ENCODE results near the gene WAPL. TPM values are rescaled to one million over a fixed set of nuclear protein-coding genes. Genes with fewer than 3 reads are reported as not detected.
"Not testable (repeated sequence)": the region's sequence is repeated elsewhere in the genome, so short reads cannot be mapped to it uniquely, and the experiment has no call there.

Gene WAPL
- polyA plus RNA-seq, 1 of the 3 experiments (the other 2 are of a cell fraction), result 8.7 TPM

- 65% methylated on average over 12 of the region's 14 CpGs for WGBS (ENCODE audit: low lambda C conversion rate)
- no peak overlapping the region for H2AFZ ChIP-seq (ENCODE audit: low read depth)
- H3K79me2 ChIP-seq (ENCODE audit: insufficient read depth), result no peaks in the 10 kb centered on the region
- no peaks in the 10 kb centered on the region for H3K4me1 ChIP-seq (ENCODE audit: control insufficient read depth in 1 of 2, insufficient read depth in 2 of 2, low read depth in 1 of 2, low read length in 1 of 2)
- no peaks in the 10 kb centered on the region for H3K9me2 ChIP-seq
- H3K36me3 ChIP-seq (replicated peaks in 1 of 2; ENCODE audit: control insufficient read depth in 1 of 2, insufficient read depth in 2 of 2, low read length in 1 of 2), result no peaks in the 10 kb centered on the region
- no peak for TF ChIP-seq TCF12 (IDR thresholded peaks at IDR 0.05)
- no peak for TF ChIP-seq FOXM1 (IDR thresholded peaks at IDR 0.05; ENCODE audit: low read depth)
- H3K9ac ChIP-seq, result no peak overlapping the region
- H4K20me1 ChIP-seq (ENCODE audit: insufficient read depth), result no peaks in the 10 kb centered on the region
- H3K27ac ChIP-seq (ENCODE audit: low read depth in 2 of 2, low read length in 1 of 2), result no peak overlapping the region
- ChIA-PET CTCF (interaction anchor here (0.6 to 3.2 kb wide), 4 partner anchors 10 to 195 kb away, joined by 3 to 12 read pairs (median 8); no protein-coding TSS in a partner anchor), POLR2A (no interaction called here)
- H3F3A ChIP-seq (replicated peaks; ENCODE audit: insufficient read depth), result no peaks in the 10 kb centered on the region
- H3K4me2 ChIP-seq, result no peak overlapping the region
- H3K27me3 ChIP-seq (ENCODE audit: insufficient read depth), result no peaks in the 10 kb centered on the region
- DNase-seq, result no peak
- H3K9me3 ChIP-seq, result no peaks in the 10 kb centered on the region
- H3K4me3 ChIP-seq (ENCODE audit: low read depth in 2 of 2, low read length in 1 of 2), result no peak overlapping the region
Observed at GRCh38 chr10:86390337-86391120, 131.1 kb downstream of the WAPL start.

GRCh38 chr10:86389441-86390193 is 132.0 kb downstream of the WAPL start:
- no peaks in the 10 kb centered on the region for H3K9me3 ChIP-seq
- no peaks in the 10 kb centered on the region for H3F3A ChIP-seq (replicated peaks; ENCODE audit: insufficient read depth)
- no peak overlapping the region for H3K9ac ChIP-seq
- no peak overlapping the region for H2AFZ ChIP-seq (ENCODE audit: low read depth)
- H3K4me3 ChIP-seq (ENCODE audit: low read depth in 2 of 2, low read length in 1 of 2), result no peak overlapping the region
- ChIA-PET POLR2A (no interaction called here), CTCF (interaction anchor here (0.7 to 3.2 kb wide), 2 partner anchors 9 to 12 kb away, joined by 3 to 12 read pairs; no protein-coding TSS in a partner anchor)
- H3K4me1 ChIP-seq (ENCODE audit: control insufficient read depth in 1 of 2, insufficient read depth in 2 of 2, low read depth in 1 of 2, low read length in 1 of 2), result no peaks in the 10 kb centered on the region
- 83% methylated on average over 23 of the region's 53 CpGs for WGBS (ENCODE audit: low lambda C conversion rate)
- H3K79me2 ChIP-seq (ENCODE audit: insufficient read depth), result no peaks in the 10 kb centered on the region
- no peaks in the 10 kb centered on the region for H4K20me1 ChIP-seq (ENCODE audit: insufficient read depth)
- no peak overlapping the region for H3K4me2 ChIP-seq
- no peak for TF ChIP-seq IRF3 (IDR thresholded peaks at IDR 0.05; ENCODE audit: low read depth, low read length)
- no peak for TF ChIP-seq GATA2 (CRISPR knock-in tag; IDR thresholded peaks at IDR 0.05)
- TF ChIP-seq YY1 (IDR thresholded peaks at IDR 0.05; ENCODE audit: low read depth), result no peak
- no peak for TF ChIP-seq RFX5 (IDR thresholded peaks at IDR 0.05; ENCODE audit: low read length)
- TF ChIP-seq MXI1 (IDR thresholded peaks at IDR 0.05; ENCODE audit: low read depth, low read length), result no peak
- no peak for TF ChIP-seq FOXM1 (IDR thresholded peaks at IDR 0.05; ENCODE audit: low read depth)
- TF ChIP-seq USF1 (IDR thresholded peaks at IDR 0.05; ENCODE audit: borderline replicate concordance, low read depth), result no peak
- TF ChIP-seq USF2 (IDR thresholded peaks at IDR 0.05; ENCODE audit: borderline replicate concordance, low read depth, low read length), result no peak
- TF ChIP-seq CTCF (IDR thresholded peaks at IDR 0.05), result no peak
- no peak for TF ChIP-seq JUND (IDR thresholded peaks at IDR 0.05)
- no peak for TF ChIP-seq MAX (IDR thresholded peaks at IDR 0.05; ENCODE audit: low read depth)
- TF ChIP-seq RCOR1 (IDR thresholded peaks at IDR 0.05; ENCODE audit: low read length), result no peak
- no peak for TF ChIP-seq NRF1 (IDR thresholded peaks at IDR 0.05; ENCODE audit: low read depth, low read length)
- TF ChIP-seq GABPA (IDR thresholded peaks at IDR 0.05; ENCODE audit: low read depth), result no peak
- no peak for TF ChIP-seq SMC3 (IDR thresholded peaks at IDR 0.05; ENCODE audit: low read depth, low read length)
- H3K9me2 ChIP-seq, result no peaks in the 10 kb centered on the region
- H3K36me3 ChIP-seq (replicated peaks in 1 of 2; ENCODE audit: control insufficient read depth in 1 of 2, insufficient read depth in 2 of 2, low read length in 1 of 2), result no peaks in the 10 kb centered on the region
- H3K27ac ChIP-seq (ENCODE audit: low read depth in 2 of 2, low read length in 1 of 2), result no peak overlapping the region
- H3K27me3 ChIP-seq (ENCODE audit: insufficient read depth), result no peaks in the 10 kb centered on the region
- DNase-seq, result no peak

GRCh38 chr10:86389109-86389440 is 132.5 kb downstream of the WAPL start:
- H3K9me2 ChIP-seq; H2AFZ ChIP-seq (ENCODE audit: low read depth); H4K20me1 ChIP-seq (ENCODE audit: insufficient read depth); DNase-seq; H3K4me3 ChIP-seq (ENCODE audit: low read depth in 2 of 2, low read length in 1 of 2); H3K27ac ChIP-seq (ENCODE audit: low read depth in 2 of 2, low read length in 1 of 2); H3F3A ChIP-seq (replicated peaks; ENCODE audit: insufficient read depth); H3K9ac ChIP-seq; H3K4me2 ChIP-seq; H3K9me3 ChIP-seq; H3K27me3 ChIP-seq (ENCODE audit: insufficient read depth); H3K79me2 ChIP-seq (ENCODE audit: insufficient read depth); H3K4me1 ChIP-seq (ENCODE audit: control insufficient read depth in 1 of 2, insufficient read depth in 2 of 2, low read depth in 1 of 2, low read length in 1 of 2); POLR2A ChIA-PET; H3K36me3 ChIP-seq (replicated peaks in 1 of 2; ENCODE audit: control insufficient read depth in 1 of 2, insufficient read depth in 2 of 2, low read length in 1 of 2): not testable (repeated sequence)
- CTCF ChIA-PET, result interaction anchor here (0.7 kb wide), 1 partner anchor 10 kb away, joined by 3 read pairs; no protein-coding TSS in a partner anchor
- 83% methylated on average over 12 of the region's 12 CpGs for WGBS (ENCODE audit: low lambda C conversion rate)
